ENCODE results near the gene ING4.

ING4 gene

GRCh38 chr12:6613776-6614512 lies 49.0 kb downstream of the ING4 start:
- H3K4me1 ChIP-seq (ENCODE audit: control insufficient read depth in 1 of 2, insufficient read depth in 1 of 2, low read depth in 1 of 2, low read length in 1 of 2): peaks cover 20 to 22% of the 10 kb centered on the region in 2 experiments
- H3K9me3 ChIP-seq: no peaks in the 10 kb centered on the region
- TF ChIP-seq CTCF (IDR thresholded peaks at IDR 0.05): no peak
- peak overlapping the region; percentile 46 for H3K27ac ChIP-seq
- H3K4me3 ChIP-seq (ENCODE audit: low read depth in 1 of 2, low read length in 1 of 2): no peak overlapping the region
- no peaks in the 10 kb centered on the region for H3K27me3 ChIP-seq
- H3K36me3 ChIP-seq: no peaks in the 10 kb centered on the region

- Histone ChIP-seq H3K4me1 (ENCODE audit: control insufficient read depth in 1 of 2, insufficient read depth in 1 of 2, low read depth in 1 of 2, low read length in 1 of 2) (peaks cover 20 to 22% of the 10 kb centered on the region in 2 experiments), H3K9me3 (no peaks in the 10 kb centered on the region), H3K27ac (peak overlapping the region; percentile 10), H3K27me3 (no peaks in the 10 kb centered on the region), H3K4me3 (ENCODE audit: low read depth in 1 of 2, low read length in 1 of 2) (peak overlapping the region in 1 of 2 experiments; percentile 9), H3K36me3 (no peaks in the 10 kb centered on the region)
- TF ChIP-seq CTCF (IDR thresholded peaks at IDR 0.05): no peak
Observed at GRCh38 chr12:6613015-6613775, 49.7 kb downstream of the ING4 start.

- Histone ChIP-seq H3K27me3 (no peaks in the 10 kb centered on the region), H3K4me1 (ENCODE audit: control insufficient read depth in 1 of 2, insufficient read depth in 1 of 2, low read depth in 1 of 2, low read length in 1 of 2) (peaks cover 22 to 24% of the 10 kb centered on the region in 2 experiments), H3K4me3 (ENCODE audit: low read depth in 1 of 2, low read length in 1 of 2) (peak overlapping the region in 1 of 2 experiments; percentile 9), H3K36me3 (no peaks in the 10 kb centered on the region), H3K9me3 (no peaks in the 10 kb centered on the region), H3K27ac (no peak overlapping the region)
- TF ChIP-seq CTCF (IDR thresholded peaks at IDR 0.05): no peak
Observed at GRCh38 chr12:6612652-6613014, 50.3 kb downstream of the ING4 start.

- no peaks in the 10 kb centered on the region for H3K36me3 ChIP-seq
- no peak overlapping the region for H3K4me3 ChIP-seq (ENCODE audit: low read depth in 1 of 2, low read length in 1 of 2)
- peaks cover 22 to 26% of the 10 kb centered on the region in 2 experiments for H3K4me1 ChIP-seq (ENCODE audit: control insufficient read depth in 1 of 2, insufficient read depth in 1 of 2, low read depth in 1 of 2, low read length in 1 of 2)
- no peaks in the 10 kb centered on the region for H3K27me3 ChIP-seq
- TF ChIP-seq CTCF (IDR thresholded peaks at IDR 0.05): no peak
- H3K9me3 ChIP-seq: no peaks in the 10 kb centered on the region
- H3K27ac ChIP-seq: no peak overlapping the region
Observed at GRCh38 chr12:6612247-6612646, 50.7 kb downstream of the ING4 start.

GRCh38 chr12:6608592-6609281 lies 54.2 kb downstream of the ING4 start:
- Histone ChIP-seq H3K4me3 (ENCODE audit: low read depth in 1 of 2, low read length in 1 of 2) (no peak overlapping the region), H3K9me3 (no peaks in the 10 kb centered on the region), H3K27ac (peak overlapping the region; percentile 94), H3K36me3 (peaks cover 3% of the 10 kb centered on the region), H3K27me3 (no peaks in the 10 kb centered on the region), H3K4me1 (ENCODE audit: control insufficient read depth in 1 of 2, insufficient read depth in 1 of 2, low read depth in 1 of 2, low read length in 1 of 2) (peaks cover 41 to 42% of the 10 kb centered on the region in 2 experiments)
- no peak for TF ChIP-seq CTCF (IDR thresholded peaks at IDR 0.05)

Data from neutrophil (primary cell).